Hepatocyte (in vitro differentiated cells): ENCODE results near the gene SPATA32. TPM values are rescaled to one million over a fixed set of nuclear protein-coding genes. Genes with fewer than 3 reads are reported as not detected.

Experiments used
- DNase-seq: peaks from one replicate; pipeline ENCODE4 v3.0.0-alpha.2; 2016; ENCODE audit warnings: low spot score
- H2AFZ ChIP-seq: fragments of 200-600 bp; sonication (generic); 2 replicates; pipeline ENCODE4 v1.6.0; 2016; ENCODE audit warnings: antibody characterized with exemption, mild to moderate bottlenecking
- H3K27ac ChIP-seq: fragments of 200-600 bp; sonication (generic); 2 replicates; pipeline ENCODE4 v1.5.1; 2016; ENCODE audit warnings: mild to moderate bottlenecking
- H3K27me3 ChIP-seq: fragments of 200-600 bp; sonication (generic); 2 replicates; pipeline ENCODE4 v1.6.1; 2016
- H3K36me3 ChIP-seq: fragments of 200-600 bp; sonication (generic); replicated peaks from 2 replicates; pipeline ENCODE4 v1.5.1; 2016; ENCODE audit warnings: low read depth; ENCODE audit not compliant: insufficient read depth
- H3K4me1 ChIP-seq: fragments of 200-600 bp; sonication (generic); 2 replicates; pipeline ENCODE4 v1.5.1; 2016; ENCODE audit warnings: mild to moderate bottlenecking, moderate library complexity; ENCODE audit not compliant: insufficient read depth
- H3K4me2 ChIP-seq: fragments of 200-600 bp; sonication (generic); 2 replicates; pipeline ENCODE4 v1.6.0; 2016
- H3K4me3 ChIP-seq: fragments of 200-600 bp; sonication (generic); 2 replicates; pipeline ENCODE4 v1.5.1; 2016; ENCODE audit warnings: mild to moderate bottlenecking
- H3K79me2 ChIP-seq: fragments of 200-600 bp; sonication (generic); 2 replicates; pipeline ENCODE4 v1.6.0; 2017; ENCODE audit warnings: mild to moderate bottlenecking
- H3K9me2 ChIP-seq: fragments of 200-600 bp; sonication (generic); replicated peaks from 2 replicates; pipeline ENCODE4 v1.6.0; 2017; ENCODE audit warnings: mild to moderate bottlenecking; ENCODE audit not compliant: insufficient read depth
- H3K9me3 ChIP-seq: fragments of 200-600 bp; sonication (generic); 2 replicates; pipeline ENCODE4 v1.5.1; 2016; ENCODE audit warnings: low read depth, mild to moderate bottlenecking
- H4K20me1 ChIP-seq: fragments of 200-600 bp; sonication (generic); 2 replicates; pipeline ENCODE4 v1.6.0; 2016; ENCODE audit warnings: mild to moderate bottlenecking; ENCODE audit not compliant: insufficient read depth, poor library complexity, severe bottlenecking
- CTCF ChIP-seq: fragments of 200-600 bp; sonication (generic); IDR thresholded peaks from 2 replicates; pipeline ENCODE4 v1.5.1; 2016; ENCODE audit warnings: antibody characterized with exemption, mild to moderate bottlenecking; ENCODE audit not compliant: poor library complexity
- EZH2 ChIP-seq: fragments of 200-600 bp; sonication (generic); IDR thresholded peaks from 2 replicates; pipeline ENCODE4 v1.6.1; 2016; ENCODE audit warnings: antibody characterized with exemption, mild to moderate bottlenecking, borderline replicate concordance
- EZH2phosphoT487 ChIP-seq: fragments of 200-600 bp; sonication (generic); IDR thresholded peaks from one replicate; pipeline ENCODE4 v1.6.1; 2018; ENCODE audit warnings: antibody characterized with exemption, mild to moderate bottlenecking, low read depth, moderate library complexity; ENCODE audit not compliant: unreplicated experiment, severe bottlenecking
- WGBS: methylation state at CpG from one replicate; pipeline ENCODE4 v1.1.6; 2016; ENCODE audit warnings: low lambda C conversion rate; ENCODE audit errors: missing lambda C conversion rate; 5-methylcytosine and 5-hydroxymethylcytosine counted together
- polyA plus RNA-seq: library from polyadenylated mRNA; unstranded; fragments of >200 nt; fragmentation: Nextera tagmentation; extraction: Ambion mirVana; gene quantifications from 2 replicates; pipeline ENCODE4 v1.2.1, GENCODE V29; 2016
- total RNA-seq: library from RNA; depleted of rRNA; stranded (reverse); fragments of >200 nt; gene quantifications from 2 replicates; pipeline ENCODE4 v1.2.3, GENCODE V29; 2014

The SPATA32 gene
- total and polyA plus RNA-seq, 2 experiments from 2014 or later, result 0.31 TPM; not detected in 1

- peaks cover 17% of the 10 kb centered on the region for H3K4me1 ChIP-seq
- no peaks in the 10 kb centered on the region for H3K9me3 ChIP-seq
- H3K4me2 ChIP-seq, result no peak overlapping the region
- WGBS, result 95% methylated on average over 14 of the region's 14 CpGs
- no peak overlapping the region for H2AFZ ChIP-seq
- H3K36me3 ChIP-seq, result no peaks in the 10 kb centered on the region
- H3K9me2 ChIP-seq, result no peaks in the 10 kb centered on the region
- H4K20me1 ChIP-seq, result no peaks in the 10 kb centered on the region
- H3K27me3 ChIP-seq, result no peaks in the 10 kb centered on the region
- H3K27ac ChIP-seq, result no peak overlapping the region
- H3K4me3 ChIP-seq, result no peak overlapping the region
- DNase-seq, result no peak
- no peaks in the 10 kb centered on the region for H3K79me2 ChIP-seq
- no peak for TF ChIP-seq CTCF
Measured at GRCh38 chr17:45264430-45264829, 2.5 kb upstream of the SPATA32 start.

- Histone ChIP-seq H4K20me1 (no peaks in the 10 kb centered on the region), H3K27me3 (no peaks in the 10 kb centered on the region), H2AFZ (no peak overlapping the region), H3K79me2 (no peaks in the 10 kb centered on the region), H3K9me3 (no peaks in the 10 kb centered on the region), H3K4me3 (no peak overlapping the region), H3K4me1 (peaks cover 17% of the 10 kb centered on the region), H3K36me3 (no peaks in the 10 kb centered on the region), H3K27ac (no peak overlapping the region), H3K9me2 (no peaks in the 10 kb centered on the region), H3K4me2 (no peak overlapping the region)
- TF ChIP-seq CTCF (no peak), EZH2 (no peak)
- 84% methylated on average over 7 of the region's 7 CpGs for WGBS
- no peak for DNase-seq
Measured at GRCh38 chr17:45263477-45263860, 1.6 kb upstream of the SPATA32 start.

- H3K4me3 ChIP-seq, result no peak overlapping the region
- peaks cover 17% of the 10 kb centered on the region for H3K4me1 ChIP-seq
- H3K27ac ChIP-seq, result no peak overlapping the region
- H3K9me3 ChIP-seq, result no peaks in the 10 kb centered on the region
- no peaks in the 10 kb centered on the region for H3K36me3 ChIP-seq
- TF ChIP-seq EZH2, result no peak
- no peak for TF ChIP-seq CTCF
- no peak for TF ChIP-seq EZH2phosphoT487
- no peaks in the 10 kb centered on the region for H4K20me1 ChIP-seq
- no peaks in the 10 kb centered on the region for H3K79me2 ChIP-seq
- peak overlapping the region; percentile 35 for H2AFZ ChIP-seq
- H3K27me3 ChIP-seq, result no peaks in the 10 kb centered on the region
- peak overlapping the region; percentile 89 for H3K4me2 ChIP-seq
- DNase-seq, result no peak
- 78% methylated on average over 18 of the region's 18 CpGs for WGBS
- H3K9me2 ChIP-seq, result no peaks in the 10 kb centered on the region
Measured at GRCh38 chr17:45262516-45263476, 902 bp upstream of the SPATA32 start.
